ENCODE results near the gene PIP5K1A.
A peak's percentile ranks its signal among the peaks of the same experiment; 100 is the strongest.

Gene PIP5K1A

DNA sequence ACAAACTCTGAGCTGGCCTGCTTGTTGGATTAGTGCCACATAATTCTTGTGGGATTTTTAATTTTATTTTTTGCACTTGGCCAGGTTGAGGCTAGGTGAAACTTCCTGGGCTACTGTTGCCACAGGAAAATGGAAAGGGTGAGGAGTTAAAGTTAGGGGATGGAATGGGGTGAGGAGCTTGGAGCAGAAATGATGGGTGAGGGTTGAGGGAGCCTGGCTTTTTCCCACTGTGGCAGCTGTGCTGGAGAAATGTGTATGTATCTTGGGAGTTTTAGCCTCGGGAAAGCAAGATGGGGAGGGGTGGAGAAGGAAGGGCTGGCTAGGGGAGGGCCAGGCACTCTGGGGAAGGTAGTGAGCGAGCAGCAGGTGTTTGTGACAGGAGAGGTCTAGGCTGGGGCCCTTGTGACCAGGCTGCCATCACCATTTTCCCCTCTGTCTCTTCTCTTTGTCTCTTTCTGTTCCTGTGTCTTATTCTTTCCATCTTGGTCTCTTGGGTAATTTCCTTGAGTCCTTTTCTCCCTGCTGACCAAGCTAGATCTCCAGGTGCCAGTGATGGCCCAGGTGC lies 85.7 kb downstream of the PIP5K1A start:
- intact Hi-C loops (cut with DNase I): loop anchor here (5.0 kb wide), 2 partner anchors 43 to 58 kb away; partner anchors contain the start of gene PI4KB

DNA sequence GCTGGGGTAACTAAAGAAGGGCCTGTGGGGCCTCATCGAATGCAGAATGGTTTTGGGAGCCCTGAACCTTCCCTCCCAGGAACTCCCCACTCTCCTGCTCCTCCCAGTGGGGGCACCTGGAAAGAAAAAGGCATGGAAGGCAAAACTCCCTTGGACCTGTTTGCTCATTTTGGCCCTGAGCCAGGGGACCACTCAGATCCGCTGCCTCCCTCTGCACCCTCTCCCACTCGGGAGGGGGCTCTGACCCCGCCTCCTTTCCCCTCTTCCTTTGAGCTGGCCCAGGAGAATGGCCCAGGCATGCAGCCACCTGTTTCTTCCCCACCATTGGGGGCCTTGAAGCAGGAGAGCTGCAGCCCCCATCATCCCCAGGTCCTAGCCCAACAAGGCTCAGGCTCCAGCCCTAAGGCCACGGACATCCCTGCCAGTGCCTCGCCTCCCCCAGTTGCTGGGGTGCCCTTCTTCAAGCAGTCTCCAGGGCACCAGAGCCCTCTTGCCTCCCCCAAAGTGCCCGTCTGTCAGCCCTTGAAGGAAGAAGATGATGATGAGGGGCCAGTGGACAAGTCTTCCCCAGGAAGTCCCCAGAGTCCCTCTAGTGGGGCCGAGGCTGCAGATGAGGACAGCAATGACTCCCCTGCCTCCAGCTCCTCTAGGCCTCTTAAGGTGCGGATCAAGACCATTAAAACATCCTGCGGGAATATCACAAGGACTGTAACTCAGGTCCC lies 88.4 kb downstream of the PIP5K1A start:
- peak in 1 of 10 donors; percentile 52 for DNase-seq
- intact Hi-C loops (cut with DNase I): no loop called here

More for the DNA sequence above, 85.7 kb downstream of the PIP5K1A start:
- peak in 1 of 10 donors; percentile 22 for DNase-seq

DNA sequence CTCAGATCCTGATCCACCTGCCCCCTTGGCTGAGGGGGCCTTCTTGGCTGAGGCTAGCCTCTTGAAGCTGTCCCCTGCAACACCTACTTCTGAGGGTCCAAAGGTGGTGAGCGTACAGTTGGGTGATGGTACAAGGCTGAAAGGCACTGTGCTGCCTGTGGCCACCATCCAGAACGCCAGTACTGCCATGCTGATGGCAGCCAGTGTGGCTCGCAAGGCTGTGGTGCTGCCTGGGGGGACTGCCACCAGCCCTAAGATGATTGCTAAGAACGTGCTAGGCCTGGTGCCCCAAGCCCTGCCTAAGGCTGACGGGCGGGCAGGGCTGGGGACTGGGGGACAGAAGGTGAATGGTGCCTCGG lies 89.0 kb downstream of the PIP5K1A start:
- DNase-seq: no peak
- intact Hi-C loops (cut with DNase I): no loop called here

DNA sequence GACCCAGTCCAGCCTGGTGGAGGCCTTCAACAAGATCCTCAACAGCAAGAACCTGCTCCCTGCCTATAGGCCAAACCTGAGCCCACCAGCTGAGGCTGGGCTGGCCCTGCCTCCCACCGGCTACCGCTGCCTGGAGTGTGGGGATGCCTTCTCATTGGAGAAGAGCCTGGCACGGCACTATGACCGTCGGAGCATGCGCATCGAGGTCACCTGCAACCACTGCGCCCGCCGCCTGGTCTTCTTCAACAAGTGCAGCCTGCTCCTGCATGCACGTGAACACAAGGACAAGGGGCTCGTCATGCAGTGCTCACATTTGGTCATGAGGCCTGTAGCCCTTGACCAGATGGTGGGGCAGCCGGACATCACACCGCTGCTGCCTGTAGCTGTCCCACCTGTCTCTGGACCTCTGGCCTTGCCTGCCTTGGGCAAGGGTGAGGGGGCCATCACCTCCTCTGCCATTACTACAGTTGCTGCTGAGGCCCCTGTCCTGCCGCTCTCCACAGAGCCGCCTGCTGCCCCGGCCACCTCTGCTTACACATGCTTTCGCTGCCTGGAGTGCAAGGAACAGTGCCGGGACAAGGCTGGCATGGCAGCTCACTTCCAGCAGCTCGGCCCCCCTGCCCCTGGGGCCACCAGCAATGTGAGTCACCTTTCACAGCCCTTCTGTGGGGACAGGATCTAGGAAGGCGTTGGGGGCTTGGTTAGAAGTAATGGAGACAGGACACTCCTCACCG lies 89.6 kb downstream of the PIP5K1A start:
- no peak for DNase-seq
- intact Hi-C loops (cut with DNase I): no loop called here

DNA sequence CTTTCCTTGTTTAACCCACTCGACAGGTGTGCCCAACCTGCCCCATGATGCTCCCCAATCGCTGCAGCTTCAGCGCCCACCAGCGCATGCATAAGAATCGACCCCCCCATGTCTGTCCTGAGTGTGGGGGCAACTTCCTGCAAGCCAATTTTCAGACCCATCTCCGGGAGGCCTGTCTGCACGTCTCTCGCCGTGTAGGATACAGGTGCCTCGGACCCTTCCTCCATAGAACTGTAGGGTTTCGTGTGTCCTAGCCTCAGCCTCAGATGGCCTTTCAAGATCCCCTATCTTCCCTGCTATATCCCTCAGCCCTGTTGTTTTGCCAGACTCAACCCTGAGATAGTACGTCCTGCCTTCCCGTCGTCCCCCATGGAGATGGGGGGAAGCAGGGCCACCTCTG lies 90.2 kb downstream of the PIP5K1A start:
- DNase-seq: no peak
- intact Hi-C loops (cut with DNase I): no loop called here

DNA sequence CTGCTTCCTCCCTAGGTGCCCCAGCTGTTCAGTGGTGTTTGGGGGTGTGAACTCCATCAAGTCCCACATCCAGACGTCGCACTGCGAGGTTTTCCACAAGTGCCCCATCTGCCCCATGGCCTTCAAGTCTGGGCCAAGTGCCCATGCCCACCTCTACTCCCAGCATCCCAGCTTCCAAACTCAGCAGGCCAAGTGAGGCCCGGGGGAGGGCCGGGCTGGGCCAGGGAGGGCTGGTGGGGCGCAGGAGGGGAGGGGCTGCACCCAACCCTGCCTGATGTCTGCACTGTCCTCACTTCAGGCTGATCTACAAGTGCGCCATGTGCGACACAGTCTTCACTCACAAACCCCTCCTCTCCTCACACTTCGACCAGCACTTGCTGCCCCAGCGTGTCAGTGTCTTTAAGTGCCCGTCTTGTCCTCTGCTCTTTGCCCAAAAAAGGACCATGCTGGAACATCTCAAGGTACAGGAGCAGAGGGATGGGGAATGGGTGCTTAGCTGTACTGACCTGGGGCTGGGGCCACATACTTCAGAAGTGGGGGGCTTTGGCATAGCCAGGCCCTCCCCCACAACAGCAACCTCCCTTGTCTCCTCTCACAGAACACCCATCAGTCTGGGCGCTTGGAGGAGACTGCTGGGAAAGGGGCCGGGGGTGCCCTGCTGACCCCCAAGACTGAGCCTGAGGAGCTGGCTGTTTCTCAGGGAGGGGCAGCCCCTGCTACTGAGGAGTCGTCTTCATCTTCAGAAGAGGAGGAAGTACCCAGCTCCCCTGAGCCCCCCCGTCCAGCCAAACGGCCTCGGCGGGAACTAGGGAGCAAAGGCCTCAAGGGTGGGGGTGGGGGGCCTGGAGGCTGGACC lies 91.0 kb downstream of the PIP5K1A start:
- intact Hi-C loops (cut with DNase I): no loop called here
- DNase-seq: no peak

DNA sequence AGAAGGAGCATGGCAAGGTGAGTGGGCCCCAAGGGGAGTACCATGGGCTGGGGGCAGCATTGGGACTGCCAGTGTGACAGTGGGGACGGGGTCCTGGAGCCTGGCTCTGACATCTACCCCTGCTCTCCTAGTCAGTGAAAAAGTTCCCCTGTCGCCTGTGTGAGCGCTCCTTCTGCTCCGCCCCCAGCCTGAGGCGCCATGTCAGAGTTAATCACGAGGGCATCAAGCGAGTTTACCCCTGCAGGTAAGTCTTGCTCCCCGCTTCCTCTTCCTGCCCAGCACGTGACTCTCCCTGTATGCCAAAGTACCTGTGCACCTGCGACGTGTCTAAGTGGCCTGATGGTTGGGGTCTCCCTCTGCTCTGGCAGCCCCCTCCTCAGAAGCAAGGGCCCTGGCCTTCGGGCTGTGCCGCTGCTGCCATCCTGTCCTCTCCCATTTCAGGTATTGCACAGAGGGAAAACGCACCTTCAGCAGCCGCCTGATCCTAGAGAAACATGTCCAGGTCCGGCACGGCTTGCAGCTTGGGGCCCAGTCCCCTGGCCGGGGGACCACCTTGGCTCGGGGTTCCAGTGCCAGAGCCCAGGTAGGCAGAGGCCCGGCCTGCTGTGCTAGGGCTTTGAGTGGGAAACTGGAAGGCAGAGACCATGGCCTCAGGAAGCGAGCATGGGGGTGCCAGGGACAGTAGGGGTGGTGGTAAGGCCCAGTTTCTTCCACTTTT lies 91.8 kb downstream of the PIP5K1A start:
- intact Hi-C loops (cut with DNase I): no loop called here
- no peak for DNase-seq

DNA sequence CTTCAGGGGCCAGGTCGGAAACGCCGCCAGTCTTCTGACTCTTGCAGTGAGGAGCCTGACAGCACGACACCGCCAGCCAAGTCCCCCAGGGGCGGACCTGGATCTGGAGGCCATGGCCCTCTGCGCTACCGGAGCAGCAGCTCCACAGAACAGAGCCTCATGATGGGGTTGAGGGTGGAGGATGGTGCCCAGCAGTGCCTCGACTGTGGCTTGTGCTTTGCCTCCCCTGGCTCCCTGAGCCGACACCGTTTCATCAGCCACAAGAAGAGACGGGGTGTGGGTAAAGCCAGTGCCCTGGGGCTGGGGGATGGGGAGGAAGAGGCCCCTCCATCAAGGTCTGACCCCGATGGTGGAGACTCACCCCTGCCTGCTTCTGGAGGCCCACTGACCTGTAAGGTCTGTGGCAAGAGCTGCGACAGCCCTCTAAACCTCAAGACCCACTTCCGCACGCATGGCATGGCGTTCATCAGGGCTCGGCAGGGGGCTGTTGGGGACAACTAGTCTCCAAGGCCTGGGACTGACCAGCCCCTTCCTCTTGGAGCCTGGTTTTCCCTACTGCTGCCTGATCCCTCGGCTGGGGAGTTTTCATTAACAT lies 92.5 kb downstream of the PIP5K1A start:
- intact Hi-C loops (cut with DNase I): no loop called here
- peak in 1 of 10 donors; percentile 73 for DNase-seq

DNA sequence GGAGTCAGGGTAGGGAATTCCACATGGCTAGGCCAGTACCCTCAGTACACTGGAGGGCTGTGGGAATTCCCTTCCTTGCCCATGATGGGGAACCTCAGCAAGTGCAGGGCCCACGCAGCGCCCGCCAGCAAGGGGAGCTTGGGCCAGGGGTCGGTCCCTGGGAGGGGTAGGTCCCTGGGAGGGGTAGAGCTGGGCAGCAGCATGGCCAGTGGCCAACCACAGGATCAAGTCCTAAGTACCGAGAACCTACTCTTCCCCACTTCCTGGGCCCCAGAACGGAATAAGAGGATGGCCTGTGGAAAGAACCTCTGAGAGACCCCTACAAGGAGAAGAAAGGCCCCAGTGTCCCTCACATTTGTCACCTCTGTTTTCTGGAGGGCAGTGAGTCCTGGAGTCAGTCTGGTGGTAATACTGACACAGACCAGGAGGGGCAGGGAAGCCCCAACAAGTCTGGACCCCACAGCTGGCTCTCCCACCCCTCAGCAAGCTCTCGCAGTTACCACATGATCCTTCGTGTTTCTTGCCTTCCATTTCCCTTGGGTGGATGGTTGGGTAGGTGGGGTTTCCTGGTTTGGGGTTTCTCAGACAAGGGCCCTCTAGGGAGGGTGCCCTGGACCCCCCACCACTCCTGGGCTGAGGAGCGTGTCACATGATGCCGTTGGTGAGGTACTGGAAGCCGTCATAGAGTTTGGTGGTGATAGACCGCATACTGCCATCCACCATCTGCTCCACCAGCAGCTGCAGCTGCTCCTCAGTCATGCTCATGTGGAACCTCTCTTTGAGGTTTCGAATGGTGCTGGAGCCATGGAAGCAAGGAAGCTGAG lies 94.1 kb downstream of the PIP5K1A start:
- intact Hi-C loops (cut with DNase I): no loop called here
- DNase-seq: peak in 1 of 10 donors; percentile 65

DNA sequence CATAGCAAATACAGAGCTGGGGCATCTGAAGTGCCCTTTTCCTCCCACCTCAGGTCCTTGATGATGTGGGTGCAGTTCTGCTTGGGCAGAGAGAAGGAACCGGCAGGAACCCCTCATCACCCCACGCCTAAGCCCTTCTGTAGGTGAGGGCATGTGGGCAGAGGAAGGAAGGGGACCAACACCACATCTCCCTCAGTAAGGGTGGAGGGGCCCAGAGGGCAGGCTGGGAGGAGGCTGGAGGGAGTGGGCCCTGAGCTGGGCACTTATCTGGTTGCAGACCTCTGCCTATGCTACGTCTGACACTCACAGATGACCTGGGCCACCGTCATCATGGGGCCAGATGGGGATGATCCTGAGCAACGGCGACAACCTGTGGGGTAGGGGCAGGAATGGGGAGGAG lies 94.7 kb downstream of the PIP5K1A start:
- intact Hi-C loops (cut with DNase I): no loop called here
- peak in 1 of 10 donors; percentile 59 for DNase-seq

DNA sequence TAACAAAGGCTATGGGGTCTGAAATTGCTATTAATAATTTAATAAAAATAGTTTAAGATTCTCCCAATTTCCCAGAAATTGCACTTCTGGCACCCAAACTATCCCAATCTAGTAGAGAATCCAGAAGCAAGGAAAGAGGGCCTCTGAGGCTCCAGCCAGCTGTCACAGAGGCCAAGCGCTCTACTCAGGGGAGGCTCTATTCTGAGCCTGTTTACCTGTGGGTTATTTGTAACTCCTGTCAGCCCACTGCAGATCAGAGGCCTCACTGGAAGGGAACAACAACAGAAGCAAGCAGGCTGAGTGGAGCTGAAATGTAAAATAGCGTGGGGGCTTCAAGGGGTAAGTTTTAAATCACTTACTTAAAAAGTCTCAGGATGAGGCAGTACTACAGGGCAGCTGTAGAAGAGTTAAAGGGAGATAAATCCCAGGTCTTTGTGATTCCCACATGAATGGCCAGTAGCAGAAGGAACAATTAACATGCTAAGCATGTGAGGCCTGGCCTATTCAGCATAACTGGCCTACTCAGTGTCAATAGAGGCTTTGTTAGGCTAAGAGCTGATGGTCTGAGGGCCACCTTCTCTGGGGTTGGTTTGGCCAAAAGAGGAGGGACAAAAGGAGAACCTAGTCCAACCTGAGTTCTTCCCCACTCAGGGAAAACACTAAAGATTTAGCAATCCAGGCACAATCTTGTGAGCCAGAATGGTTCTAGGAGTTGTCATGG lies 96.5 kb downstream of the PIP5K1A start:
- intact Hi-C loops (cut with DNase I): loop anchor here (1.0 kb wide), 1 partner anchor 32 kb away; the partner anchor contains the start of gene PI4KB
- peak in 2 of 10 donors; percentile 26 to 47 for DNase-seq

Measured in posterior cingulate gyrus (tissue), 11 donors.